Left lung (tissue), 10 donors: ENCODE measurements around the gene ARFGAP3. TPM values are rescaled to one million over a fixed set of nuclear protein-coding genes. Genes with fewer than 3 reads are reported as not detected.
A peak's percentile ranks its signal among the peaks of the same experiment; 100 is the strongest.

Source experiments
- ATAC-seq: fragments of 200-7000 bp; cut with Tn5 transposase; one replicate; pipeline ENCODE4 v1.9.1; 2020; ENCODE audit warnings: moderate library complexity
- DNase-seq, 4 donors: peaks; one replicate each; pipeline ENCODE4 v3.0.0-alpha.2; 2013 to 2020
- H3K27ac ChIP-seq, 2 donors: fragments of 200-600 bp; sonication (generic) in 1 of 2; one replicate each; pipeline versions ENCODE4 v1.5.0 to v1.8.0; 2020 to 2021
- H3K27me3 ChIP-seq, 2 donors: fragments of 200-600 bp; sonication (generic) in 1 of 2; one replicate each; pipeline versions ENCODE4 v1.5.0 to v1.8.0; 2020 to 2021
- H3K36me3 ChIP-seq, 2 donors: fragments of 200-600 bp; sonication (generic) in 1 of 2; one replicate each; pipeline versions ENCODE4 v1.5.0 to v1.8.0; 2020 to 2021
- H3K4me1 ChIP-seq, 2 donors: fragments of 200-600 bp; one replicate each; pipeline ENCODE4 v1.8.0; 2021
- H3K4me3 ChIP-seq, 2 donors: fragments of 200-600 bp; sonication (generic) in 1 of 2; one replicate each; pipeline versions ENCODE4 v1.5.0 to v1.8.0; 2020 to 2021; ENCODE audit warnings: mild to moderate bottlenecking in 1 of 2
- H3K9me3 ChIP-seq, 2 donors: fragments of 200-600 bp; sonication (generic) in 1 of 2; one replicate each; pipeline versions ENCODE4 v1.5.0 to v1.8.0; 2020 to 2021
- intact Hi-C, 2 donors: fragments of 100-400 bp; cut with DNase I; formaldehyde crosslinking; loops; one replicate each; pipeline versions ENCODE4 v1.11.2 to v1.14.2; 2022
- polyA plus RNA-seq, 6 donors: library from polyadenylated mRNA; unstranded; fragments of 120-200 nt; gene quantifications; one replicate each; pipeline ENCODE4 v1.2.1, GENCODE V29; 2013; ENCODE audit not compliant: insufficient read length in 6 of 6
- total RNA-seq, 2 donors: library from RNA; stranded (reverse); fragmentation: NEBNext Ultra II Directional; extraction: Animal tissue kit (Norgen Biotek cat#: 25700); gene quantifications; one replicate each; pipeline ENCODE4 v1.2.1, GENCODE V29; 2021
- TF ChIP-seq, protein P1 (sequence below), 2 donors: fragments of 200-600 bp; sonication (generic) in 1 of 2; IDR thresholded peaks; one replicate each; pipeline versions ENCODE4 v1.5.0 to v1.8.0; 2021; ENCODE audit warnings: antibody characterized with exemption in 2 of 2
- donor health status: DM: no; HTN: yes; CAD: no.
- donor health status: DM: no; HTN: no; CAD: no.

ARFGAP3 gene
- total and polyA plus RNA-seq, 8 donors = 42.4 to 58.1 (median 49.6) TPM

DNA sequence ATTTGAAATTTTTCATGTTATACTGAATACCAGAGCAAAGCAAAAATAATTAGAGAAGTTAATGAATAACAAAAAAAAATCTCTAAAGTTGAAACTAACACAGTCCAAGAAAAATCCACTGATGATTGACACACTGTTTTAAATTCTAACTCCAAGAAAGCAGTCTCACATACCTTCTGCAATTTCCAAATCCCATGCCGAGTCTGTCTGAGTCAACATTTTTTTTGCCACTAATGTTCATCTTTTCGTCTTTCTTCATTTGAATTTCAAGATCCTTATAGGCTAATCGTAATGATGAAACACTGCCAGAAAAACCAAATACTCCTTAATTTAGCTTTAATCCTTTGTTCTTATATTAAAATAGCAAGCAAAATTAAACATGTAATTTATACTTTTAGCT lies 39.5 kb downstream of the ARFGAP3 start:
- no peak for ATAC-seq
- H3K4me3 ChIP-seq = no peak overlapping the region
- intact Hi-C loops = no loop called here
- peaks cover 0 to 72% of the 10 kb centered on the region in 2 donors for H3K36me3 ChIP-seq
- no peak overlapping the region for H3K27ac ChIP-seq
- H3K9me3 ChIP-seq = no peaks in the 10 kb centered on the region
- no peak for DNase-seq
- TF ChIP-seq, protein P1, sequence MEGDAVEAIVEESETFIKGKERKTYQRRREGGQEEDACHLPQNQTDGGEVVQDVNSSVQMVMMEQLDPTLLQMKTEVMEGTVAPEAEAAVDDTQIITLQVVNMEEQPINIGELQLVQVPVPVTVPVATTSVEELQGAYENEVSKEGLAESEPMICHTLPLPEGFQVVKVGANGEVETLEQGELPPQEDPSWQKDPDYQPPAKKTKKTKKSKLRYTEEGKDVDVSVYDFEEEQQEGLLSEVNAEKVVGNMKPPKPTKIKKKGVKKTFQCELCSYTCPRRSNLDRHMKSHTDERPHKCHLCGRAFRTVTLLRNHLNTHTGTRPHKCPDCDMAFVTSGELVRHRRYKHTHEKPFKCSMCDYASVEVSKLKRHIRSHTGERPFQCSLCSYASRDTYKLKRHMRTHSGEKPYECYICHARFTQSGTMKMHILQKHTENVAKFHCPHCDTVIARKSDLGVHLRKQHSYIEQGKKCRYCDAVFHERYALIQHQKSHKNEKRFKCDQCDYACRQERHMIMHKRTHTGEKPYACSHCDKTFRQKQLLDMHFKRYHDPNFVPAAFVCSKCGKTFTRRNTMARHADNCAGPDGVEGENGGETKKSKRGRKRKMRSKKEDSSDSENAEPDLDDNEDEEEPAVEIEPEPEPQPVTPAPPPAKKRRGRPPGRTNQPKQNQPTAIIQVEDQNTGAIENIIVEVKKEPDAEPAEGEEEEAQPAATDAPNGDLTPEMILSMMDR (IDR thresholded peaks at IDR 0.05) = no peak
- H3K4me1 ChIP-seq = peaks cover 4 to 10% of the 10 kb centered on the region in 2 donors
- H3K27me3 ChIP-seq = no peaks in the 10 kb centered on the region

DNA sequence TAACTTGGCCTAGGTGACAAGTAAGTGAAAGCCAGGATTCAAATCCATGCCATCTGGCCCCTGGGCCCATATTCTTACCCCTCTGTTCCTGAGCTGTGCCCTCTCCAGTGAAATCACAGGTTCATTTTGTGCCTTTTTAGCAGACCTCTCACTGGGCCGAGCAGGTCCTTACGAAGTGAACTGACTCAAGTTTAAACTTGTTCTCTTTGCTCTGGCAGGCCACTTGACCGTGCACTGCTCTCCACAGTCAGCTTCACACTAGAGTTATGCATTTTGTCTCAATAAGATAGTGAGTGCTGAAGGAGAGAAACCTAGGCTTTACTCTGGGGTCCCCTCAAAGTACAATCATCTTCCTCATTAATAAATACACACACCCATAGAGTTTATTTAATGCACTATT lies 40.7 kb downstream of the ARFGAP3 start:
- TF ChIP-seq, protein P1 (IDR thresholded peaks at IDR 0.05) = no peak
- ATAC-seq (peak; percentile 91), DNase-seq (peak in 1 of 4 donors; percentile 33)
- intact Hi-C loops = no loop called here
- no peaks in the 10 kb centered on the region for H3K27me3 ChIP-seq
- H3K27ac ChIP-seq = no peak overlapping the region
- no peak overlapping the region for H3K4me3 ChIP-seq
- peaks cover 4 to 10% of the 10 kb centered on the region in 2 donors for H3K4me1 ChIP-seq
- H3K9me3 ChIP-seq = no peaks in the 10 kb centered on the region
- peaks cover 0 to 72% of the 10 kb centered on the region in 2 donors for H3K36me3 ChIP-seq

DNA sequence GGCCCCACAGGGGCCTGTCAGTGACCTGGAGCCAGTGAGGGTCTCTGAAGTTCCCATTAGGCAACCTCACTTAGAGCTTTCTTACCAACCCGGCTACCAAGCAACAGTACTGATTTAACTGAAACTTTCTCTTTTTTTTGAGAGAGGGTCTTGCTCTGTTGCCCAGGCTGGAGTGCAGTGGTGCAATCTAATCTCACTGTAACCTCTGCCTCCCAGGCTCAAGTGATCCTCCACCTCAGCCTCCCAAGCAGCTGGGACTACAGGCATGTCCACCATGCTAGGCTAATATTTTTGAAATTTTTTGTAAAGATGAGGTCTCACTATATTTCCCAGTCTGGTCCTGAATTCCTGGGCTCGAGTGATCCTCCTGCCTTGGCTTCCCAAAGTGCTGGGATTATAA lies 42.5 kb downstream of the ARFGAP3 start:
- no peak overlapping the region for H3K4me3 ChIP-seq
- no peaks in the 10 kb centered on the region for H3K9me3 ChIP-seq
- peaks cover 0 to 10% of the 10 kb centered on the region in 2 donors for H3K4me1 ChIP-seq
- intact Hi-C loops = no loop called here
- TF ChIP-seq, protein P1 (IDR thresholded peaks at IDR 0.05) = no peak
- H3K27ac ChIP-seq = no peak overlapping the region
- H3K36me3 ChIP-seq = peaks cover 0 to 80% of the 10 kb centered on the region in 2 donors
- no peak for DNase-seq
- ATAC-seq = no peak
- H3K27me3 ChIP-seq = no peaks in the 10 kb centered on the region

DNA sequence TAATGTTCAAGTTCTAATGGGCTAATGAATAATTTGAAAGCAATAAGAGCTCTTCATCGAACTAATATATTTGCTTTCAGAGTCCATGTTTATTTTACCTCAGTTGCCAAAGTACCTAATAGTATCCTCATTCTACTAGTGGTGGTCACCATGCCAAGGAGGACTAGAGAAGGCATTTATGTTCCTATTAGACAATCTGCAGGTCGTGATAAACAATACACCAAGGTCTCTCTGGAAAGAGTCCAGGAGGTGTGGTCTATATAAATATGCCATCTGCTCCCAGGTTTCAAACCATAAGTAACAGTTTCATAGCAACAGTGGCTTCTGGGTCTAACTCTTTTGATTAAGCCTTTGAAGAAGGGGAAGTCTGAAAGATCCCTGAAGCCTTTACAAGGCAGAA lies 42.9 kb downstream of the ARFGAP3 start:
- Histone ChIP-seq H3K27ac (no peak overlapping the region), H3K27me3 (no peaks in the 10 kb centered on the region), H3K4me1 (peaks cover 0 to 8% of the 10 kb centered on the region in 2 donors), H3K9me3 (no peaks in the 10 kb centered on the region), H3K36me3 (peaks cover 0 to 84% of the 10 kb centered on the region in 2 donors), H3K4me3 (no peak overlapping the region)
- TF ChIP-seq, protein P1 (IDR thresholded peaks at IDR 0.05) = no peak
- no peak for ATAC-seq
- intact Hi-C loops = no loop called here
- no peak for DNase-seq

DNA sequence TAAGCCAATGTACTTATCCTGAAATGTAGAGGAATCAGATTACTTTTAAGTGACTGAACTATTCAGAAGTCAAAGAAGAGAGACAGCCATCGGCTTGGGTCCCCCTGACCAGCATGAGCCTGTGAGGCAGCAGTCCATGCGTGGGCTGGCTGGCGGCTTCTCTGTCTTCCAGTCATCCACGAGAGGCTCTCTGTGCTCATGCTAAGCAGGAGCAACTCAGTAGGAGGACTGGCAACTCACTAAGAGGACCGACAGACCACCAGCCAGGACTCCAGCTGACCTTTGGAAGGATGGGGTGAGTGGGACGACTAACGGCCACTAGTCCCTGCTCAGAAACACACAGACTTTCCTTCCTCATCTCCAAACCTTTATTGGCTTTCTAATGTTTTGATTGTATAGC lies 43.6 kb downstream of the ARFGAP3 start:
- Histone ChIP-seq H3K4me3 (no peak overlapping the region), H3K4me1 (peaks cover 0 to 13% of the 10 kb centered on the region in 2 donors), H3K27ac (no peak overlapping the region), H3K36me3 (peaks cover 0 to 89% of the 10 kb centered on the region in 2 donors), H3K27me3 (no peaks in the 10 kb centered on the region), H3K9me3 (no peaks in the 10 kb centered on the region)
- intact Hi-C loops = no loop called here
- ATAC-seq (no peak), DNase-seq (no peak)
- TF ChIP-seq, protein P1 (IDR thresholded peaks at IDR 0.05) = no peak
